Measurements from ENCODE around the gene YIPF2. TPM values are rescaled to one million over a fixed set of nuclear protein-coding genes. Genes with fewer than 3 reads are reported as not detected.

The YIPF2 gene
- total RNA-seq, 4 donors from 2014 or later = 23.6 to 134 (median 58.4) TPM

DNA sequence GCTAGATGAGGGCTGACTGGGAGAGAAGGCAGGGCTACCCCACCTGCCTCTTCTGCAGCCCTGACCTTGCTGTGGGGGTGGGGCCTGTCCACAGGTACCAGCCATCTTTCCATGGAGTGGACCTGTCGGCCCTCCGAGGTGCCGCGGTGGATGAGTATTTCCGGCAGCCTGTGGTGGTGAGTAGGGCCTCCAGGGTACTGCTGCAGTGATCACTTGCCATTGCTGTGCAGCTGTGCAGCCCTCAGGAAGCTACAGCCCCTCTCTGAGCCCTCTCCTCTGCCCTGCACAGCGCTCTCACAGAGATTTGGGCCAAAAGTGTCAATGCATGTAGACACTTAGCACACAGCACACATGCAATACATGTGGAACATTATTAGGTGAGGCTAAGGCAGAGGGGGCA lies 11.8 kb downstream of the YIPF2 start:
- WGBS, 2 donors (ENCODE audit: low coverage in 1 of 2) = 94% methylated on average over 6 of the region's 6 CpGs; no CpG with 5 or more reads in 1 of the 2 donors
- intact Hi-C loops (cut with DNase I; ENCODE audit: low total_unique reads) (no loop called here), in situ Hi-C loops (cut with MboI; ENCODE audit: low pct_ligation_motif_present in 1 of 4, low pct_unique_long_range_greater_than_20kb in 1 of 4, low sequenced_read_pairs in 3 of 4) (no loop called here)
- H3K27ac ChIP-seq = no peak overlapping the region
- no peaks in the 10 kb centered on the region for H3K27me3 ChIP-seq
- H3K36me3 ChIP-seq = peaks cover 0 to 19% (median 9%) of the 10 kb centered on the region in 4 donors
- no peak overlapping the region for H3K4me3 ChIP-seq
- no peaks in the 10 kb centered on the region for H3K9me3 ChIP-seq
- TF ChIP-seq EP300 (IDR thresholded peaks at IDR 0.05; ENCODE audit: low read depth) = no peak
- TF ChIP-seq POLR2A (IDR thresholded peaks at IDR 0.05) = no peak
- TF ChIP-seq POLR2AphosphoS5 (IDR thresholded peaks at IDR 0.05) = no peak
- TF ChIP-seq, protein P1, sequence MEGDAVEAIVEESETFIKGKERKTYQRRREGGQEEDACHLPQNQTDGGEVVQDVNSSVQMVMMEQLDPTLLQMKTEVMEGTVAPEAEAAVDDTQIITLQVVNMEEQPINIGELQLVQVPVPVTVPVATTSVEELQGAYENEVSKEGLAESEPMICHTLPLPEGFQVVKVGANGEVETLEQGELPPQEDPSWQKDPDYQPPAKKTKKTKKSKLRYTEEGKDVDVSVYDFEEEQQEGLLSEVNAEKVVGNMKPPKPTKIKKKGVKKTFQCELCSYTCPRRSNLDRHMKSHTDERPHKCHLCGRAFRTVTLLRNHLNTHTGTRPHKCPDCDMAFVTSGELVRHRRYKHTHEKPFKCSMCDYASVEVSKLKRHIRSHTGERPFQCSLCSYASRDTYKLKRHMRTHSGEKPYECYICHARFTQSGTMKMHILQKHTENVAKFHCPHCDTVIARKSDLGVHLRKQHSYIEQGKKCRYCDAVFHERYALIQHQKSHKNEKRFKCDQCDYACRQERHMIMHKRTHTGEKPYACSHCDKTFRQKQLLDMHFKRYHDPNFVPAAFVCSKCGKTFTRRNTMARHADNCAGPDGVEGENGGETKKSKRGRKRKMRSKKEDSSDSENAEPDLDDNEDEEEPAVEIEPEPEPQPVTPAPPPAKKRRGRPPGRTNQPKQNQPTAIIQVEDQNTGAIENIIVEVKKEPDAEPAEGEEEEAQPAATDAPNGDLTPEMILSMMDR (IDR thresholded peaks at IDR 0.05) = no peak
- no peaks in the 10 kb centered on the region for H3K4me1 ChIP-seq
- DNase-seq = no peak

DNA sequence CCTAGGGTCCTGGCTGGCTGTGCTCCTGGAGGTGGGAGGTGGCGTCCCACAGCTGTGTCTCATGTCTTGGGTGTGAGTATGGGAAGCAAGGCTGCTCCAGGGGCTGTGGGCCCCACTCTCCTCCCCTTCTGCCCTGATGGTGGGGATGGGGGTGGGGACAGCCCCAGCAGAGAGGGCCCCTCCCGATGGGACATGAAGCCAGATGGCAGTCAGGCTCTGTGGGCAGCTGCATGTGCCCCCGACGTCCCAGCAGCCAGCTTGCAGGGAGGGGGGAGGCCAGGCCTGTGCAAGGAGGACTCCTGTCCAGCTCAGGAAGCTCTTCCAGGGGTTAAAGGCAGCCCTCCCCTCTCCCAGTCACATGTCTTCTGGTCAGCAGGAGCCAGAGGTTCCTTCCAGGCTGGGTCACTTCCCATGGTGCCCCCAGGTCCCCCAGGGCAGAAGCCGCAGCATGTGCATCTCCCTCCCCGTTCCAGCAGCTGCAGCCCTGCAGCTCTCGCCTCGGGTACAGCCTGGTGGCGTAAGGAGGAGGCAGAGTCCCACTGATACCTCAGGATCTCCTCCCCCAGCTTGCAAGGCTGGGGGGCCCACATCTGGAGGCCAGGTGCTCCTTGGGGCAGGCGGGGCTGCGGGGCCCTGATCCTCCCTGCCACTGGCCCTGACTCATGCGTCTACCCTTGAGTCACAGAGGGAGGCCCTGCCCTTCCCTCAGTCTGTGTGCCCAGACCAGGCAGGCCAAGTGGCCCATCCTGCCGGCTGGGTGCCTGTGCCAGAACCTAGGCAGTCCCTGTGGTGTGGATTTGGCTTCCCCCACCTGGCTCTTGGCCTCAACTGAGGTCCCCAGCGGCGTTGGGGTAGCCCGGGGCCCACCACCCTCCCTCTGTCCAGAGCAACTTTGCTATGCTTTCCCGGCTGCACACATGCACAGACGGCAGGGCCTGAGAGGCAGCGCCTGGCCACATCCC lies 13.0 kb downstream of the YIPF2 start:
- DNase-seq = no peak
- peaks cover 0 to 31% (median 12%) of the 10 kb centered on the region in 4 donors for H3K36me3 ChIP-seq
- 85% methylated on average over 12 of the region's 19 CpGs; no CpG with 5 or more reads in 1 of the 2 donors for WGBS, 2 donors (ENCODE audit: low coverage in 1 of 2)
- in situ Hi-C loops (cut with MboI; ENCODE audit: low pct_ligation_motif_present in 1 of 4, low pct_unique_long_range_greater_than_20kb in 1 of 4, low sequenced_read_pairs in 3 of 4) = no loop called here
- H3K4me3 ChIP-seq = no peak overlapping the region
- no peak overlapping the region for H3K27ac ChIP-seq
- H3K9me3 ChIP-seq = no peaks in the 10 kb centered on the region
- no peaks in the 10 kb centered on the region for H3K27me3 ChIP-seq
- TF ChIP-seq, protein P1 (IDR thresholded peaks at IDR 0.05) = no peak
- no peak for TF ChIP-seq EP300 (IDR thresholded peaks at IDR 0.05; ENCODE audit: low read depth)
- TF ChIP-seq POLR2A (IDR thresholded peaks at IDR 0.05) = no peak
- no peak for TF ChIP-seq POLR2AphosphoS5 (IDR thresholded peaks at IDR 0.05)
- H3K4me1 ChIP-seq = no peaks in the 10 kb centered on the region
- intact Hi-C loops (cut with DNase I; ENCODE audit: low total_unique reads) = no loop called here

DNA sequence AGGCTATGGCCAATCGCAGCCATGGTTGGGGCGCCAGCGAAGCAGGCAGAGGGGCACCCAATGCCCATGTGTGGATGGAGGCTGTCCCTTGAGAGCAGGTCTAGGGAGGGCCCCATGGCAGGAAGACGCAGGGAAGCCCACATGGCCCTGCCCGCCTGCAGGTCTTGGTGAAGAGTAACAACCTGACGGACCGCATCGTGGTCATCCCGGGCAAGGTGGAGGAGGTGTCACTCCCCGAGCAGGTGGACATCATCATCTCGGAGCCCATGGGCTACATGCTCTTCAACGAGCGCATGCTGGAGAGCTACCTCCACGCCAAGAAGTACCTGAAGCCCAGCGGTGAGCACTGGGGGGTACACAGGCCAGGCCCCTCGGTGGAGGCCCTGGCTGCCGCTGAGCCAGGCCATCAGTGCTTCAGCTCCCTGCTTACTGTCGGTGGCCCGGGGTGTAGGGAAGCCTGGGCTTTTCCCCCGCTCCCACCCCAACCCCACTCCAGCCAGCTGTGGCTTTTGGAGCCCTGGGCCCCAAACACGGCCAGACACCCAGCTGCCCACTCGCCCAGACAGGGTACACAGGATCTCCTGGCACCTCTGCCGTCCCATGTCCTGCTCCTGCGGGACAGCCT lies 14.6 kb downstream of the YIPF2 start:
- H3K27me3 ChIP-seq = no peaks in the 10 kb centered on the region
- H3K36me3 ChIP-seq = peaks cover 0 to 36% (median 16%) of the 10 kb centered on the region in 4 donors
- TF ChIP-seq POLR2AphosphoS5 (IDR thresholded peaks at IDR 0.05) = no peak
- TF ChIP-seq POLR2A (IDR thresholded peaks at IDR 0.05) = no peak
- no peak for TF ChIP-seq EP300 (IDR thresholded peaks at IDR 0.05; ENCODE audit: low read depth)
- TF ChIP-seq, protein P1 (IDR thresholded peaks at IDR 0.05) = no peak
- DNase-seq = no peak
- no peak overlapping the region for H3K27ac ChIP-seq
- no peaks in the 10 kb centered on the region for H3K4me1 ChIP-seq
- H3K9me3 ChIP-seq = no peaks in the 10 kb centered on the region
- in situ Hi-C loops (cut with MboI; ENCODE audit: low pct_ligation_motif_present in 1 of 4, low pct_unique_long_range_greater_than_20kb in 1 of 4, low sequenced_read_pairs in 3 of 4) = no loop called here
- WGBS, 2 donors (ENCODE audit: low coverage in 1 of 2) = 95% methylated on average over 18 of the region's 24 CpGs; no CpG with 5 or more reads in 1 of the 2 donors
- H3K4me3 ChIP-seq = no peak overlapping the region
- intact Hi-C loops (cut with DNase I; ENCODE audit: low total_unique reads) = no loop called here

DNA sequence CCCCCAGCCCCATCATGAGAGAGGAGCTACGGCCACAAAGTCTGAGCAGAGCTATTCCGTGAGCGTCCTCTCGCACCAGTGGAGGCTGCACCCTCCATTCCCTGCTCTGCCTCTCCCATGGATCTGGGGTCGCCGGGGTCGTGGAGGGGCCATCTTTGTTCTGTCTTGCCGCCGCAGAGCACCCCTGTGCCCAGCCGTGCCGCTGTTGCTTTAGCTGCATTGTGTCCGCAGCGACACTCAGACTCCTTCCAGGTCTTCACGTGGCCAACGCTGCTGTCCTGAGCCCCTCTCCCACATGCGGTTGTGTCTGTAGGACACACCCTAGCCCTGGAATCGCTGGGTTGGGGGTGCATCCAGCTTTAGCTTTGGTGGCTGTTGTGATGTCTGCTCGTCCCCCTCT lies 15.8 kb downstream of the YIPF2 start:
- 95 to 98% methylated on average over 4 to 17 of the region's 18 CpGs for WGBS, 2 donors (ENCODE audit: low coverage in 1 of 2)
- DNase-seq = no peak
- in situ Hi-C loops (cut with MboI; ENCODE audit: low pct_ligation_motif_present in 1 of 4, low pct_unique_long_range_greater_than_20kb in 1 of 4, low sequenced_read_pairs in 3 of 4) (no loop called here), intact Hi-C loops (cut with DNase I; ENCODE audit: low total_unique reads) (no loop called here)
- no peak overlapping the region for H3K4me3 ChIP-seq
- no peaks in the 10 kb centered on the region for H3K27me3 ChIP-seq
- TF ChIP-seq POLR2A (IDR thresholded peaks at IDR 0.05) = no peak
- TF ChIP-seq EP300 (IDR thresholded peaks at IDR 0.05; ENCODE audit: low read depth) = no peak
- TF ChIP-seq POLR2AphosphoS5 (IDR thresholded peaks at IDR 0.05) = no peak
- TF ChIP-seq, protein P1 (IDR thresholded peaks at IDR 0.05) = no peak
- H3K27ac ChIP-seq = no peak overlapping the region
- H3K36me3 ChIP-seq = peaks cover 0 to 46% (median 20%) of the 10 kb centered on the region in 4 donors
- H3K4me1 ChIP-seq = no peaks in the 10 kb centered on the region
- H3K9me3 ChIP-seq = no peaks in the 10 kb centered on the region

Data from transverse colon (tissue), 4 donors.